K562 (cell line): ENCODE data around the gene NYAP1. TPM values are rescaled to one million over a fixed set of nuclear protein-coding genes. Genes with fewer than 3 reads are reported as not detected.
A peak's percentile ranks its signal among the peaks of the same experiment; 100 is the strongest.

Experiments
- CBX5 ChIP-seq: IDR thresholded peaks from 2 replicates; pipeline ENCODE4 v1.6.1; 2014; ENCODE audit warnings: low read depth, borderline replicate concordance
- E2F6 ChIP-seq, 2 experiments: IDR thresholded peaks; 2 replicates each; pipeline ENCODE4 v1.6.1; 2011; ENCODE audit warnings: borderline replicate concordance in 1 of 2, control low read depth in 1 of 2, low read depth in 1 of 2, low read length in 1 of 2, mild to moderate bottlenecking in 1 of 2, mixed read lengths in 1 of 2, moderate library complexity in 1 of 2; ENCODE audit not compliant: insufficient read depth in 1 of 2, insufficient read length in 1 of 2, poor library complexity in 1 of 2, severe bottlenecking in 1 of 2; ENCODE audit errors: extremely low read depth in 1 of 2
- ELF4 ChIP-seq: fragments of 450-650 bp; formaldehyde crosslinking; IDR thresholded peaks from 2 replicates; pipeline ENCODE4 v1.4.0; 2022; ENCODE audit warnings: missing genetic modification characterization
- FOXK2 ChIP-seq, 2 experiments: fragments of 450-650 bp; IDR thresholded peaks in 1 of 2; conservative IDR thresholded peaks in 1 of 2; 2 replicates each; pipeline ENCODE4 v1.6.1; 2016; ENCODE audit warnings: low read depth in 2 of 2, mild to moderate bottlenecking in 1 of 2
- GABPA ChIP-seq: fragments of 200-800 bp; sonication (Bioruptor generic); conservative IDR thresholded peaks from 2 replicates; pipeline ENCODE4 v1.6.1; 2016; ENCODE audit warnings: low read depth, missing genetic modification characterization, missing compliant biosample characterization
- GABPB1 ChIP-seq: sonication (generic); formaldehyde crosslinking; IDR thresholded peaks from 2 replicates; pipeline ENCODE4 v1.8.0; 2022; ENCODE audit warnings: mild to moderate bottlenecking, missing genetic modification reagents
- HMG20A ChIP-seq: fragments of 450-650 bp; formaldehyde crosslinking; conservative IDR thresholded peaks from 2 replicates; pipeline ENCODE4 v1.4.0; 2020; ENCODE audit warnings: mild to moderate bottlenecking, mixed read lengths
- JUND ChIP-seq, 2 experiments: IDR thresholded peaks; 2 replicates in 1 of 2; 3 replicates in 1 of 2; pipeline ENCODE4 v1.6.1; 2011; ENCODE audit warnings: borderline replicate concordance in 2 of 2, low read depth in 2 of 2, low read length in 2 of 2, improper control_type of control experiment in 1 of 2, missing biosample characterization in 1 of 2, missing genetic modification characterization in 1 of 2, missing genetic modification reagents in 1 of 2
- KAT2B ChIP-seq: IDR thresholded peaks from one replicate; pipeline ENCODE4 v1.6.1; 2012; ENCODE audit warnings: low read depth, mild to moderate bottlenecking, control low read depth, inconsistent platforms, low read length, moderate library complexity
- NCOA1 ChIP-seq: fragments of 450-650 bp; IDR thresholded peaks from 2 replicates; pipeline ENCODE4 v1.6.1; 2016; ENCODE audit warnings: low read depth
- PREB ChIP-seq: sonication (generic); formaldehyde crosslinking; IDR thresholded peaks from 2 replicates; pipeline ENCODE4 v1.8.1; 2023; ENCODE audit warnings: mild to moderate bottlenecking, missing genetic modification reagents
- RERE ChIP-seq: sonication (generic); formaldehyde crosslinking; IDR thresholded peaks from 2 replicates; pipeline ENCODE4 v1.8.0; 2023; ENCODE audit warnings: missing genetic modification reagents, mild to moderate bottlenecking, borderline replicate concordance
- SFPQ ChIP-seq: fragments of 200-400 bp; formaldehyde crosslinking; IDR thresholded peaks from 2 replicates; pipeline ENCODE4 v1.6.1; 2017; ENCODE audit warnings: mild to moderate bottlenecking, low read depth, low read length, moderate library complexity
- ZFP36 ChIP-seq: fragments of 150-350 bp; IDR thresholded peaks from 2 replicates; pipeline ENCODE4 v1.6.1; 2018; ENCODE audit warnings: low read length, low read depth; ENCODE audit not compliant: partially characterized antibody
- ZNF12 ChIP-seq: sonication (generic); formaldehyde crosslinking; IDR thresholded peaks from 2 replicates; pipeline ENCODE4 v1.4.0; 2020; ENCODE audit warnings: mild to moderate bottlenecking, missing genetic modification reagents
- ZNF589 ChIP-seq: fragments of 200-800 bp; sonication (Bioruptor generic); IDR thresholded peaks from 2 replicates; pipeline ENCODE4 v1.6.1; 2016; ENCODE audit warnings: low read depth, missing genetic modification characterization, missing compliant biosample characterization
- polyA plus RNA-seq, 8 experiments: library from polyadenylated mRNA; depleted of rRNA in 4 of 8; stranded (reverse) in 5 of 8; unstranded in 3 of 8; fragments of >200 nt; fragmentation: Nextera tagmentation in 2 of 8; fragmentation: Illumina TruSeq in 1 of 8; extraction: Ambion mirVana in 2 of 8; extraction: Trizol in 1 of 8; gene quantifications; 2 replicates each; pipeline versions ENCODE4 v1.2.1 to v1.2.3, GENCODE V29; 2011 to 2014; ENCODE audit warnings: inconsistent platforms in 1 of 8, missing spikeins in 1 of 8
- total RNA-seq, 7 experiments: library from RNA; depleted of rRNA in 6 of 7; stranded (reverse); fragments of >200 nt in 6 of 7; fragmentation: Illumina TruSeq in 2 of 7; extraction: Trizol in 2 of 7; gene quantifications; 2 replicates each; pipeline versions ENCODE4 v1.2.1 to v1.2.3, GENCODE V29; 2011 to 2021; ENCODE audit warnings: low replicate concordance in 1 of 7

Gene NYAP1
- total and polyA plus RNA-seq, 9 of the 15 experiments (the other 6 are each of a cell fraction or from before 2014, with no cell fraction given), result 0.11 to 0.88 (median 0.22) TPM; not detected in 2

GRCh38 chr7:100478958-100479660 is 4.6 kb upstream of the NYAP1 start, which contains the start of gene TSC22D4 (continued):
- TF ChIP-seq PREB (CRISPR knock-in tag) (no peak), HMG20A (CRISPR knock-in tag) (no peak), RERE (CRISPR knock-in tag) (0 out of 2 replicates have a peak, but pooled peaks have one; percentile 25), ZFP36 (peak; percentile 40), NCOA1 (peak; percentile 74), ZNF12 (CRISPR knock-in tag) (peak; percentile 6; the same call in 1 of the 2 replicates), ZNF589 (CRISPR knock-in tag) (no peak), JUND (IDR thresholded peaks at IDR 0.05; ENCODE audit: borderline replicate concordance, low read depth, low read length) (peak; percentile 68), JUND (tag; IDR thresholded peaks at IDR 0.05; ENCODE audit: borderline replicate concordance, low read depth, low read length) (no peak; the same call in 2 of the 3 replicates), KAT2B (no peak), FOXK2 (conservative IDR thresholded peaks at IDR 0.05 in 1 of 2, IDR thresholded peaks at IDR 0.05 in 1 of 2; ENCODE audit: low read depth in 2 of 2) (peak; percentile 98 to 99), GABPB1 (CRISPR knock-in tag) (peak; percentile 80), CBX5 (no peak), E2F6 (IDR thresholded peaks at IDR 0.05; ENCODE audit: borderline replicate concordance in 1 of 2, extremely low read depth in 1 of 2, insufficient read depth in 1 of 2, insufficient read length in 1 of 2, low read depth in 1 of 2, low read length in 1 of 2, poor library complexity in 1 of 2, severe bottlenecking in 1 of 2) (no peak), GABPA (tag) (peak; percentile 86), ELF4 (CRISPR knock-in tag) (peak; percentile 90), SFPQ (no peak)
